HTERT RPE-1 (cell line): Measurements from ENCODE around the gene BRSK1.

Source experiments
- in situ Hi-C: fragments of 300-500 bp; cut with MboI; formaldehyde crosslinking; loops from 4 replicates; pipeline ENCODE4 v1.14.3; 2020; ENCODE audit warnings: low sequenced_read_pairs

BRSK1 gene

GRCh38 chr19:55350620-55351315, 67.0 kb downstream of the BRSK1 start:
- in situ Hi-C loops, result no loop called here

GRCh38 chr19:55352040-55352439, 68.2 kb downstream of the BRSK1 start:
- in situ Hi-C loops, result no loop called here

- in situ Hi-C loops, result no loop called here
Measured at GRCh38 chr19:55352549-55353145, 68.8 kb downstream of the BRSK1 start.

- in situ Hi-C loops, result no loop called here
Measured at GRCh38 chr19:55353356-55353802, 69.6 kb downstream of the BRSK1 start.

GRCh38 chr19:55353803-55354697, 70.3 kb downstream of the BRSK1 start:
- in situ Hi-C loops, result no loop called here

- in situ Hi-C loops, result no loop called here
Measured at GRCh38 chr19:55354698-55355212, 71.0 kb downstream of the BRSK1 start, which contains the start of gene COX6B2. COX6B2 (minus strand) TSS chr19:55354719; CDS start chr19:55354521, 198 bp downstream.

GRCh38 chr19:55355213-55355821, 71.5 kb downstream of the BRSK1 start:
- in situ Hi-C loops, result no loop called here

GRCh38 chr19:55358493-55358892, 74.7 kb downstream of the BRSK1 start:
- in situ Hi-C loops, result no loop called here

- in situ Hi-C loops, result no loop called here
Measured at GRCh38 chr19:55358943-55359908, 75.4 kb downstream of the BRSK1 start.

- in situ Hi-C loops, result no loop called here
Measured at GRCh38 chr19:55360902-55361301, 77.1 kb downstream of the BRSK1 start.
